GM18519 (cell line): ENCODE measurements around the gene RTN1.

Experiments
- ATAC-seq: cut with Tn5 transposase; IDR thresholded peaks from one replicate; pipeline ENCODE4 v1.9.1; 2021; ENCODE audit warnings: mild to moderate bottlenecking, moderate library complexity; ENCODE audit not compliant: unreplicated experiment, low FRiP score

RTN1 gene

GRCh38 chr14:59850458-59850857, 20.1 kb downstream of the RTN1 start:
- ATAC-seq = no peak

GRCh38 chr14:59849411-59850130, 21.0 kb downstream of the RTN1 start:
- no peak for ATAC-seq

GRCh38 chr14:59848671-59849070, 21.9 kb downstream of the RTN1 start:
- ATAC-seq = no peak

DNA sequence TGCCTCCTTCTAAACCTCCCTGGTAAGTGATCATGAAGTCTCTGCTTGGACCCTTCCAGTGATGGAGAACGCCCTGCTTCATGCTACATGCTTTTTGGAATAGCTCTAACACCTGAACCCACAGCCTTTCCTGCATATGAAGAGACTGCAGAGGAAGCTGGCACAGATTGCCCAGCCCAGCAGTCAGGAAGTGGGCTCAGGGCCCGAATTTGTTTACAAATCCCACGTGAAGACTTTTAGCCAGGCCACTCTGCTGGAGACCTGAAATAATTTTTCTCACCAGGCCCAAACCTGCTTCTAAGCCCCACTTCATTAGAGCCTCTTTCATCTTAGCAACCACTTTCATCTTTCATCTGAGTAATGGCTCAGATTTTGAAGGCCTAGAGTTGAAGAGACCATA, 22.9 kb downstream of the RTN1 start:
- ATAC-seq = no peak

- no peak for ATAC-seq
Measured at GRCh38 chr14:59846595-59846994, 24.0 kb downstream of the RTN1 start.

DNA sequence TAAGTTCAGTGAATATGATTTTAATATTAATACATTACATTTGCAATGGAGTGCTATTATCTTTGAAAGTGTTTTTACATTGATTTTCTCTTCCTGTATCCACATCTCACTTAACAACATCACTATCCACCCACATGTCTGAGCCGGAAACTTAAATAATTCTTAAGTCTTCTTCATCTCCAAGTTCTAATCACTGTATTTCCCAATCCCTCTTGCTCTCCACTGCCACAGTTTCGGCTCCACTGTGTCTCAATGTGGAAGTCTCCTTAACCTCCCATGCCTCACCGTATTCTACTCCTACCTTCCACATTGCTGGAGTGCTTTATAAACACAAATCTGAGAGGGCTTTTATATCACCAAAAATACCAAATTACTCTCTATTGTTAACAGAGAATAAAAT, 25.3 kb downstream of the RTN1 start:
- no peak for ATAC-seq

- no peak for ATAC-seq
Measured at GRCh38 chr14:59844186-59844812, 26.3 kb downstream of the RTN1 start.

GRCh38 chr14:59836116-59836515, 34.5 kb downstream of the RTN1 start:
- ATAC-seq = no peak

- no peak for ATAC-seq
Measured at GRCh38 chr14:59832653-59833294, 37.8 kb downstream of the RTN1 start.

DNA sequence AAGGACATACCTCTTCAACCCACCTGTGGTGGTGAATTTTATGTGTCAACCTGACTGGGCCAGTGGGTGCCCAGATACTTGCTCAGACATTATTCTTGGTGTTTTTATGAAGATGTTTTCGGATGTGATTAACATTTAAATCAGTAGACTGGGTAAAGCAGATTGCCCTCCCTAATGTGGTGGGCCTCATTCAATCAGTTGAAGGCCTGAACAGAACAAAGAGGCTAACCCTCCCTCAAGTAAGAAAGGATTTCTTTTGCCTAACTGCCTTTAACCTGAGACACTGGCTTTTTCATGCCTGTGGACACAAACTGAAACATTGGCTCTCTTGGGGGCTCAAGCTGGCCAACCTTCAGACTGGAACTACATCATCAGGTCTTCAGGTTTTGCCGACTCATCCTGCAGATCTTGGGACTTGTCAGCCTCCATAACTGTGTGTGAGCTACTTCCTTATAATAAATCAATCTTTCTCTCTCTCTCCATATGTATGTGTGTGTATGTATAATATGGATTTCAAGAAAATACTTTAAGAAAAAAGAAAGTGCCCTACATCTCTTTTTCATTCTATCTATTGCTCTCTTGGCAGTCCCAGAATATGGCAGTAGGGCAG, 39.4 kb downstream of the RTN1 start:
- ATAC-seq = no peak

- no peak for ATAC-seq
Measured at GRCh38 chr14:59830338-59830734, 40.2 kb downstream of the RTN1 start.

DNA sequence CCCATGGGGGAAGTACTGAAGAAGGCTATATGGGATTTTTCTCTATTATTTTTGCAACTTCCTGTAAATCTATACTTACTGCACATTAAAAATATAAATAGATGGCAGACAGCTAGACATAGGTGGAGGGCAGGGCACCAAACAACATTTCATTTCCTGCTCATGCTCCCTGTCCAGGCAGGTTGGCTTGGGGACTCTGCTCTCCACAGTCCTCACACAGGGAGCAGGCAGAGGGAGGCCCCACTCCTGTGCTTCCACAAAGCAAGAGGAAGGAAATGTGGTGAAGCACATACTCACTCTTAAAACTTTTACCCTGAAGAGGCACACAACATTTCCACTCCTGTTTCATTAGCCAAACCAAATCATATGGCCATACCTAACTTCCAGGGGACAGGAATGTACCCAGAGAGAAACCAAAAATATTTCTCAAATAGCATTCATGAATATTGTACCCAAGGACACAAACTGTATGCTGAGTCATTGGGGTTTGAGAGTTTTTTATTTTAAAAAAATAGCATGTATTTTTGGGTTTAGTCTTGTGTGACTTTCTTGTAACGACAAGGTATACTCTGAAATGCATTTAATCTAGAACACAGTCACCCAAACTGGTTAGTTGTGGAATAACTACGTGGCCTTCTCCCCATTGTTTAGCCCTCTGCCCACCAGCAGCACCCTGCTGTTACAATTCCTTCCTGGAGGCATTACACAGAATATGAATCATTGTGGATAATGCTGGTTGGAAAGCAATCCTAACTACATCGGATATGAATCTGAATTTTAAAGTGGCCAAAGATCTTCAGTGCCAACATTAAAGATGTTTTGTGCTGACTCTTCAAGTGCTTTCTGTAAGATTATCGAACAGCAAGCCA, 40.9 kb downstream of the RTN1 start:
- ATAC-seq = no peak

GRCh38 chr14:59828276-59828675, 42.3 kb downstream of the RTN1 start:
- ATAC-seq = no peak

DNA sequence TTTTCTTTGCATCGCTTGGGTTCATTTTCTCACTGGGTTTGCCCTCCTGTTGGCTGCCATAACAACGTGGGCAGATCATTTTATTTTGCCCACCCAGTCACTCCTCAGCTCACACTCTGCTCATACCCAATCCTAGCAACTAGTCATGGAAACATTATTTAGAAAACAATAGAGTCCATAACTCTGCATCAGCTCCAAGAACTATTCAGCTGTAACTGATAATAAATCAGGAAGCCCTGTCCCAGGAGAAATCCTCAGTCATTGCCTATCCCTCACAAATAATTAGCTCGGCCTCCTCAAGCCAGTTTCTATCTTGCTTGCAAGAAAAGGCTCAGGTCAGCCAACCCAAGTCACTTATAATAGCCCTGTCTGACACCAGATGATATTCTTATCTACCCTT, 43.2 kb downstream of the RTN1 start:
- ATAC-seq = no peak

DNA sequence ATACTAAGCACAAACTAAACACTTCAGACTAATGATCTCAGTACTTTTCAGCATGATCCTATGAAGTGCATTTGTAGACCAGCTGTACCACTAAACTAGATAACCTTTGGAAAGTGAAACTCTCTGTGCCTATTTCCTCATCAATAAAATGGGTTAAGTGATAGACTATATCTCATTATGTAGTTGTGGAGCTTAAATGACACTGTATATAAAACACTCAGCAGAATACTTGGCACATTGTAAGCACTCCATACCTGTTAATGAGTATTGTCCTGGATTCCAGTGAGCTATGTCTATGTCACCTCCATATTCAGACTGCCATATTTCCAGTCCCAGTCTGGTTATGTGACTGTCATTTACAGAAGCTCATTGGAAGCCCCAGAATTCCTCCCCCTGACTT, 44.4 kb downstream of the RTN1 start:
- ATAC-seq = no peak

GRCh38 chr14:59823179-59823578, 47.4 kb downstream of the RTN1 start:
- ATAC-seq = peak; percentile 84

- no peak for ATAC-seq
Measured at GRCh38 chr14:59819446-59820088, 51.0 kb downstream of the RTN1 start.

- ATAC-seq = no peak
Measured at GRCh38 chr14:59816941-59817340, 53.6 kb downstream of the RTN1 start.

DNA sequence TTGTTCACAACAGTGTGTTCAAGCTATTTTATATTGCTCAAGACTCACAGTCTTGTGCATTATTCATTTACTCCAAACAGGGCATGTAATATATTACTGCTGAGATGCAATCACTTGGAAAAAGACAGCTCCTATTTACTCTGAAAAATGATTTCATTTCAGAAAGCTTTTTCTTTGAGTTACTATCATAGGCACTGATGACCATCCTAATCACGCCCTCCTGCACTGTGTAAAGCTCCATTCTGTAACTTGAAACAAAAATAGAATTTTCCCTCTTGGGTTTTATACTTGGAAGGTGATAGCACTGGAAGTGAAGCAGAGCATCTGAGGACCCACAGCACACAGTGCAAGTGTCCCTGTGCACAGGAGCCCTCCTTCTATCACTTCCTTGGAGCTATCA, 55.6 kb downstream of the RTN1 start:
- no peak for ATAC-seq

GRCh38 chr14:59811815-59812214, 58.8 kb downstream of the RTN1 start:
- ATAC-seq = no peak
